Tibial nerve (tissue), 4 donors: Measurements from ENCODE around the gene STK16.

Experiments used
- EP300 ChIP-seq, 2 donors: sonication (generic); formaldehyde crosslinking; IDR thresholded peaks; one replicate each; pipeline ENCODE4 v1.6.1; 2017; ENCODE audit warnings: antibody characterized with exemption in 2 of 2, mild to moderate bottlenecking in 1 of 2
- TF ChIP-seq, protein P1 (sequence below), 5 experiments: fragments of 200-600 bp in 3 of 5; fragments of 450-650 bp in 2 of 5; sonication (generic) in 3 of 5; IDR thresholded peaks; one replicate each; pipeline ENCODE4 v1.5.1; 2016 to 2019; ENCODE audit warnings: antibody characterized with exemption in 5 of 5, mild to moderate bottlenecking in 3 of 5, moderate library complexity in 2 of 5

DNA sequence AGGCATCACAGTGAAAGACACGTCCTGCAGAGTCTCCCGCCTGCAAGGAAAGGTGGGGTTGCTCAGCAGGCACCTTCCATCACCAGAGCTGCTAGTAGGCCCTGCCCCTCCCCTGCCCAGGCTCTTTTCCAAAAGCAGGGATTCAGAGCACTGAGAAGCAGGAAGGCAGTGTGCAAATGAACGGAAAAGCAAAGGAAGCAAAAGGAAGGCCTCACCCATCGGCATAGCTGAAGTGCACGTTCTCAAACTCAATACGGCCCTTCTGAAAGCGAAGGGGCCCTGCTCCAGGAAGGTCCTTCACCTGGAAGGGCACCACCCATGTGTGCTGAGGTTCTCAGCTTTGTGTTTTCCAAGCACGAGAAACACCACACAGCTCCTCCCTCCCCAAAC lies 32.3 kb upstream of the STK16 start:
- TF ChIP-seq EP300 (IDR thresholded peaks at IDR 0.05), result no peak
- TF ChIP-seq, protein P1, sequence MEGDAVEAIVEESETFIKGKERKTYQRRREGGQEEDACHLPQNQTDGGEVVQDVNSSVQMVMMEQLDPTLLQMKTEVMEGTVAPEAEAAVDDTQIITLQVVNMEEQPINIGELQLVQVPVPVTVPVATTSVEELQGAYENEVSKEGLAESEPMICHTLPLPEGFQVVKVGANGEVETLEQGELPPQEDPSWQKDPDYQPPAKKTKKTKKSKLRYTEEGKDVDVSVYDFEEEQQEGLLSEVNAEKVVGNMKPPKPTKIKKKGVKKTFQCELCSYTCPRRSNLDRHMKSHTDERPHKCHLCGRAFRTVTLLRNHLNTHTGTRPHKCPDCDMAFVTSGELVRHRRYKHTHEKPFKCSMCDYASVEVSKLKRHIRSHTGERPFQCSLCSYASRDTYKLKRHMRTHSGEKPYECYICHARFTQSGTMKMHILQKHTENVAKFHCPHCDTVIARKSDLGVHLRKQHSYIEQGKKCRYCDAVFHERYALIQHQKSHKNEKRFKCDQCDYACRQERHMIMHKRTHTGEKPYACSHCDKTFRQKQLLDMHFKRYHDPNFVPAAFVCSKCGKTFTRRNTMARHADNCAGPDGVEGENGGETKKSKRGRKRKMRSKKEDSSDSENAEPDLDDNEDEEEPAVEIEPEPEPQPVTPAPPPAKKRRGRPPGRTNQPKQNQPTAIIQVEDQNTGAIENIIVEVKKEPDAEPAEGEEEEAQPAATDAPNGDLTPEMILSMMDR (IDR thresholded peaks at IDR 0.05), result no peak
